PC-9 (cell line): Measurements from ENCODE around the gene AGBL3. TPM values are rescaled to one million over a fixed set of nuclear protein-coding genes. Genes with fewer than 3 reads are reported as not detected.

Experiments used
- BruUV-seq: library from RNA; stranded (reverse); fragments of 400-500 nt; replicated peaks from 2 replicates; lab custom pipeline; 2021; lab: Mats Ljungman, UMichigan
- CTCF ChIA-PET: fragments of 300-600 bp; sonication (Branson Sonifier 250); formaldehyde crosslinking; loops from one replicate; lab custom pipeline; 2022; ENCODE audit warnings: antibody characterized with exemption; lab: Charles Lee
- POLR2A ChIA-PET: fragments of 300-600 bp; sonication (Branson Sonifier 250); formaldehyde crosslinking; loops from one replicate; lab custom pipeline; 2022; ENCODE audit warnings: antibody characterized with exemption; ENCODE audit not compliant: unreplicated experiment; lab: Charles Lee
- DNase-seq, 2 experiments: peaks; one replicate each; pipeline versions ENCODE4 v3.0.0 to v3.0.0-alpha.2; 2015 to 2022; ENCODE audit warnings: mixed read lengths in 1 of 2
- H2AFZ ChIP-seq: fragments of 200-600 bp; sonication (generic); 2 replicates; pipeline ENCODE4 v1.8.1; 2017; ENCODE audit warnings: antibody characterized with exemption
- H3F3A ChIP-seq: fragments of 200-600 bp; sonication (generic); 2 replicates; pipeline ENCODE4 v1.8.1; 2017; ENCODE audit warnings: antibody characterized with exemption, mild to moderate bottlenecking, low read depth; ENCODE audit not compliant: insufficient read depth
- H3K27ac ChIP-seq: fragments of 200-600 bp; sonication (generic); 2 replicates; pipeline ENCODE4 v1.6.1; 2016; ENCODE audit warnings: mixed run types
- H3K27me3 ChIP-seq: fragments of 200-600 bp; sonication (generic); 2 replicates; pipeline ENCODE4 v1.6.1; 2016; ENCODE audit warnings: low read depth, mixed run types; ENCODE audit not compliant: insufficient read depth
- H3K36me3 ChIP-seq: fragments of 200-600 bp; sonication (generic); 2 replicates; pipeline ENCODE4 v1.6.1; 2016; ENCODE audit warnings: low read depth, mixed run types
- H3K4me1 ChIP-seq: fragments of 200-600 bp; sonication (generic); replicated peaks from 2 replicates; pipeline ENCODE4 v1.6.1; 2016; ENCODE audit warnings: mixed run types; ENCODE audit not compliant: insufficient read depth
- H3K4me2 ChIP-seq: fragments of 200-600 bp; sonication (generic); 2 replicates; pipeline ENCODE4 v1.6.1; 2017; ENCODE audit warnings: mixed run types
- H3K4me3 ChIP-seq: fragments of 200-600 bp; sonication (generic); 2 replicates; pipeline ENCODE4 v1.6.1; 2016; ENCODE audit warnings: mixed run types
- H3K79me2 ChIP-seq: fragments of 200-600 bp; sonication (generic); 2 replicates; pipeline ENCODE4 v1.6.1; 2017; ENCODE audit warnings: low read depth, mixed run types
- H3K9me2 ChIP-seq: fragments of 200-600 bp; sonication (generic); 2 replicates; pipeline ENCODE4 v1.8.1; 2017; ENCODE audit warnings: mild to moderate bottlenecking; ENCODE audit not compliant: insufficient read depth
- H3K9me3 ChIP-seq: fragments of 200-600 bp; sonication (generic); 2 replicates; pipeline ENCODE4 v1.8.1; 2016; ENCODE audit warnings: low read depth; ENCODE audit not compliant: insufficient read depth
- H4K20me1 ChIP-seq: fragments of 200-600 bp; sonication (generic); 2 replicates; pipeline ENCODE4 v1.8.1; 2017; ENCODE audit not compliant: insufficient read depth
- CTCF ChIP-seq: fragments of 200-600 bp; sonication (generic); conservative IDR thresholded peaks from 2 replicates; pipeline ENCODE4 v1.6.1; 2017; ENCODE audit warnings: mixed run types, antibody characterized with exemption, mild to moderate bottlenecking, moderate library complexity
- EZH2 ChIP-seq: fragments of 200-600 bp; sonication (generic); IDR thresholded peaks from 2 replicates; pipeline ENCODE4 v1.8.0; 2017; ENCODE audit warnings: antibody characterized with exemption, low read depth
- intact Hi-C: fragments of 100-400 bp; cut with micrococcal nuclease; formaldehyde crosslinking; loops from one replicate; pipeline ENCODE4 v1.10.0; 2022; ENCODE audit not compliant: unreplicated experiment
- total RNA-seq: library from RNA; stranded (reverse); gene quantifications from 2 replicates; pipeline ENCODE4 v1.2.3, GENCODE V29; 2021

AGBL3 gene
- total RNA-seq, 1 experiment from 2014 or later = 3.2 TPM

DNA sequence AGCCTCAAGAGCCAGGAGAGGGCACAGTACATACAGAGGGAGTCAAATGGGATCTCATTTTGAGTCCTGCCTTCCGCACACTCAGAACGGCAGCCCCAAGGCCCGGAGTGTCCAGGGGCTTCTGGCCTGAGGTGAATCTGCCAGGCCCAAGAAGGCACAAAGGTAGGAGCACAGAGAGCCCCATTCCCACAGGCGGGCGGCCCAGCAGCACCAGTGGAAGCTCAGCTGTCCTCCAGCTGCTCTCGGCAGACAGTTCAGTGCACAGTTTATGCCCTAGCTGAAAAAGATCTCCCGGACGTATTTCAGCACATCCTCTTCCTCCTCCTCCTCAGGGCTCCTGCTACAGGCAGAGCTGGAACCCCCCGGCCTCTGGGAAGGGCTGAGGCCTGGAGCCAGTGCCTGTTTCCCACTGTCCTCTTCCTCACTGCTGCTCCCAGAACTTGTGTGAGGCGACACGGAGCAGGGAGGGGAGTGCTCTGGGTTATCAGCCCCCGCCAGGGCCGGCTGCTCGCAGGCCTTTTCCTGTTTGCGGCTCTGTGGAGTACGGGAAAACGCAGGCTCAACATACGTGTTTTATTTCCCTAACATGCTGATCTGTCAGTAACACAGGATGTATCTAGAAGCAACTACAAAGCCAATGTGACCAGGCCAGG is 180.2 kb downstream of the AGBL3 start:
- no peak for TF ChIP-seq CTCF
- TF ChIP-seq EZH2 = no peak
- no peaks in the 10 kb centered on the region for H3K9me2 ChIP-seq
- intact Hi-C loops = no loop called here

GRCh38 chr7:135167365-135167917 is 181.1 kb downstream of the AGBL3 start:
- peaks cover 23% of the 10 kb centered on the region for H3F3A ChIP-seq
- no peak for TF ChIP-seq EZH2
- no peak for TF ChIP-seq CTCF
- H3K36me3 ChIP-seq = peaks cover 26% of the 10 kb centered on the region
- no peaks in the 10 kb centered on the region; the same call in 1 of the 2 replicates for H3K9me3 ChIP-seq
- H3K27ac ChIP-seq = no peak overlapping the region
- no peak overlapping the region for H2AFZ ChIP-seq
- H3K9me2 ChIP-seq = no peaks in the 10 kb centered on the region
- no peaks in the 10 kb centered on the region for H3K27me3 ChIP-seq
- intact Hi-C loops = no loop called here
- ChIA-PET POLR2A (no interaction called here), CTCF (no interaction called here)
- DNase-seq = no peak
- peaks cover 19% of the 10 kb centered on the region for H3K4me1 ChIP-seq
- H3K79me2 ChIP-seq = peaks cover 28% of the 10 kb centered on the region
- no peak overlapping the region for H3K4me3 ChIP-seq
- H4K20me1 ChIP-seq = 0 out of 2 replicates have a peak, but pooled peaks cover 7% of the 10 kb centered on the region
- no peak overlapping the region for H3K4me2 ChIP-seq
- no TSS peak for BruUV-seq

More for the DNA sequence above, 180.2 kb downstream of the AGBL3 start:
- POLR2A ChIA-PET = no interaction called here
- Histone ChIP-seq H3F3A (peaks cover 22% of the 10 kb centered on the region), H3K4me3 (no peak overlapping the region), H3K4me2 (no peak overlapping the region), H3K79me2 (peaks cover 28% of the 10 kb centered on the region), H3K27ac (no peak overlapping the region), H3K9me3 (no peaks in the 10 kb centered on the region; the same call in none of the 2 replicates), H3K4me1 (peaks cover 18% of the 10 kb centered on the region), H3K27me3 (no peaks in the 10 kb centered on the region), H2AFZ (no peak overlapping the region), H3K36me3 (peaks cover 26% of the 10 kb centered on the region), H4K20me1 (0 out of 2 replicates have a peak, but pooled peaks cover 7% of the 10 kb centered on the region)
- no TSS peak for BruUV-seq
- no peak for DNase-seq
- CTCF ChIA-PET = no interaction called here

DNA sequence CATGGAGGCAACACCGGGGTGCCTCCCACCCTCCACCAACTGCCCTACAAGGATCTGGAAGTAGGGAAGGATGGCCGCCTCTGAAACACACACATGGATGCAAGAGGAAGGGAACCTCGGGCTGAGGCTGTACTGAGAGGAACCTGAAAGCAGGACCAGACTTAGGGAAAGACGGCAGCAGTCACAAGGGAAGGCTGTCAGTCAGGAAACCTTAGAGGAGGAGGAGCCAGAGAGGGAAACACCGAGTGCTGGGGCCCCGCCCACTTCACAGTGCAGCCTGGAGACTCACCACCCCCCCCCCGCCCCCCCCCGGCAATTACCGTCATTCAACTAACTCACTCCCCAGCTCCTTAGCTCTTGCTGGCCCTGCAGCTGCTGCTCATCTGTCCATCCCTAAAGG is 181.7 kb downstream of the AGBL3 start:
- 0 out of 2 replicates have a peak, but pooled peaks cover 7% of the 10 kb centered on the region for H4K20me1 ChIP-seq
- no peak for DNase-seq
- intact Hi-C loops = no loop called here
- H3F3A ChIP-seq = peaks cover 23% of the 10 kb centered on the region
- H3K9me3 ChIP-seq = no peaks in the 10 kb centered on the region; the same call in 1 of the 2 replicates
- BruUV-seq = no TSS peak
- no peaks in the 10 kb centered on the region for H3K9me2 ChIP-seq
- TF ChIP-seq CTCF = no peak
- TF ChIP-seq EZH2 = no peak
- H3K27ac ChIP-seq = no peak overlapping the region
- ChIA-PET CTCF (no interaction called here), POLR2A (no interaction called here)
- H3K4me1 ChIP-seq = peaks cover 19% of the 10 kb centered on the region
- H3K79me2 ChIP-seq = peaks cover 28% of the 10 kb centered on the region
- H3K4me3 ChIP-seq = no peak overlapping the region
- H3K27me3 ChIP-seq = no peaks in the 10 kb centered on the region
- peaks cover 26% of the 10 kb centered on the region for H3K36me3 ChIP-seq
- no peak overlapping the region for H3K4me2 ChIP-seq
- no peak overlapping the region for H2AFZ ChIP-seq
